NCI-H510A treated with DMSO at 0.1 percent for 48 hours (cell line): Measurements from ENCODE around the gene MELK.

Source experiments
- DNase-seq: peaks from one replicate; lab custom pipeline; 2025; lab: John Stamatoyannopoulos, UW

MELK gene

GRCh38 chr9:36676091-36676490 lies 103.4 kb downstream of the MELK start:
- no peak for DNase-seq

GRCh38 chr9:36676778-36677485 lies 104.2 kb downstream of the MELK start:
- no peak for DNase-seq

GRCh38 chr9:36677611-36678010 lies 104.9 kb downstream of the MELK start:
- no peak for DNase-seq

- no peak for DNase-seq
These were observed 107.0 kb downstream of the MELK start for GRCh38 chr9:36679710-36680109.

GRCh38 chr9:36686471-36686870 lies 113.8 kb downstream of the MELK start:
- DNase-seq = no peak

- no peak for DNase-seq
These were observed 117.9 kb downstream of the MELK start for GRCh38 chr9:36690412-36691168.

- DNase-seq = no peak
These were observed 119.0 kb downstream of the MELK start for GRCh38 chr9:36691671-36692070.

- DNase-seq = no peak
These were observed 126.3 kb downstream of the MELK start for GRCh38 chr9:36698984-36699383.

- no peak for DNase-seq
These were observed 131.5 kb downstream of the MELK start for GRCh38 chr9:36704148-36704547.

- no peak for DNase-seq
These were observed 141.1 kb downstream of the MELK start for GRCh38 chr9:36713515-36714490.

GRCh38 chr9:36716496-36716895 lies 143.8 kb downstream of the MELK start:
- DNase-seq = no peak

GRCh38 chr9:36717276-36717675 lies 144.6 kb downstream of the MELK start:
- no peak for DNase-seq

GRCh38 chr9:36718612-36719011 lies 145.9 kb downstream of the MELK start:
- DNase-seq = no peak

- no peak for DNase-seq
These were observed 147.3 kb downstream of the MELK start for GRCh38 chr9:36720043-36720442.

GRCh38 chr9:36721846-36722588 lies 149.3 kb downstream of the MELK start:
- peak; percentile 33 for DNase-seq

- peak; percentile 36 for DNase-seq
These were observed 153.2 kb downstream of the MELK start for GRCh38 chr9:36725777-36726356.
